HG03571 (cell line): ENCODE results near the gene IL2RA.
"Not testable (repeated sequence)": the region's sequence is repeated elsewhere in the genome, so short reads cannot be mapped to it uniquely, and the experiment has no call there.

Experiments
- ATAC-seq: cut with Tn5 transposase; IDR thresholded peaks from one replicate; pipeline ENCODE4 v1.9.1; 2021; ENCODE audit not compliant: unreplicated experiment

The IL2RA gene

DNA sequence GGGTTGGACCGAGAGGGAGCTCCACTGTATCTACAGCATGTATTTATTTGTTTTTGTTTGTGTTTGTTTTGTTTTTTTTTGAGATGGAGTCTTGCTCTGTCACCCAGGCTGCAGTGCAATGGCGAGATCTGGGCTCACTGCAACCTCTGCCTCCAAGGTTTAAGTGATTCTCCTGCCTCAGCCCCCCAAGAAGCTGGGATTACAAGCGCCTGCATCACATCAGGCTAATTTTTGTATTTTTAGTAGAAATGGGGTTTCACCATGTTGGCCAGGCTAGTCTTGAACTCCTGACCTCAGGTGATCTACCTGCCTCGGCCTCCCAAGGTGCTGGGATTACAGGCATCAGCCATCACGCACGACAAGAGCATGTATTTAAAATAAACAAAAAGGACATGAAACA, 18.8 kb downstream of the IL2RA start:
- ATAC-seq: not testable (repeated sequence)

DNA sequence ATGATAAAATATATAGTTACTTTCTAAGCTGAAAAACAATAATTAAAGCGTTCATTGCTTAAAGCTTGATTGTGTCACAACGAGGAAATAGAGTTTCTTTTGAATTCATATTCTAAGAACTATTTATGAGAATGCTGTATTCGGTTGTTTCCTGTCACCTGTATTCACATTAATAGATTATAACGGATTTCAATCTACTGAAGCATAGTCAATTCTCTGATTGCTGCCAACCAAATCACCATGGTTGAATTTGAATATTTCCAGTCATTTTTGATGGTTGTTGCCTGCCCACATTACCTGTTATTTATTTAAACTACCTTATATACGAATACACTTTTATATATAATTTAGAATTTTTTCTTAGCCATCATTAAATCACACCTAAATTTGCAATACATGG, 22.0 kb downstream of the IL2RA start:
- ATAC-seq: no peak

DNA sequence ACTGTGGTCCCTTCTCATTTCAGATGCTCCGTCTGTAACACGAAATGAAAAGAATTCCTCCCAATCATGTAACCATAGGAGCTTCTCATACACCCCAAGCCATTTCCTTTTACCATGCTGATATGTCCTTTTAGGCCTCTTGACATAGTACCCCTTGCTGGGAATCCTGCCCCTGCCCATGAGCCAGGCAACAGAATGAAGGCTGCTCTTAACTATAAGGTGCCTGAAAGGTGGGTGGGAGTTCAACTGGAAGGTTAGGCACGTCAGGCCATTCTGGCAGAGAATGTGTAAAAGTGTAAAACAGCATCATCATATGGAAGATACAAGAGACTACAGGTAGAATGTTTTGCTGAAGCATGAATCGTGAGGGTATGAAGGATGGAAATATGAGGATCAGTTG, 22.5 kb downstream of the IL2RA start:
- no peak for ATAC-seq

DNA sequence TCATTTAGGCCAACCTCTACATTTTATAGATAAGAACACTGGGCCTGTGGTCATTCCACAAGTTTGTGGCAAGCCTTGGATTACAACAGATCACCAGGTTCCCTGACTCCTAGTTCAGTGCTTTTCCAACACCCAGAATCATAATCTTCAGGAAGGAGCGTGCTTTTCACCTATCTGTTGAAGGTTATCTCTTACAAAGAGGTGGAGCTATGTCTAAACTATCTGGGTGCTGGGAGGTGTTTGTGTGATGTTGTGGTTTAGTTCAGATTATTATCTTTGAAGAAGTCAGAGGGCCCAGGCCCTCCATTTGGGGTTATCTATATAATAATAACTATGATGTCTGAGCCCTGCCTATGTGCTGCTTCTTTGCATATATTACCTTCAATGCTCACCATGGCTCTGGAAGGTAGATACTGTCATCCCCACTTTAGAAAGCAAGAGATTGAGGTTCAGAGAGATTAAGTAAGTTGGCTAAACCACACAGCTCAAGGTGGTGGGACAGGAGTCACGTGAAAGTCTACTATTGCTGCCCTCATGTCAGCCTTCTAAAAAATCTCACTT, 24.0 kb downstream of the IL2RA start:
- ATAC-seq: no peak

DNA sequence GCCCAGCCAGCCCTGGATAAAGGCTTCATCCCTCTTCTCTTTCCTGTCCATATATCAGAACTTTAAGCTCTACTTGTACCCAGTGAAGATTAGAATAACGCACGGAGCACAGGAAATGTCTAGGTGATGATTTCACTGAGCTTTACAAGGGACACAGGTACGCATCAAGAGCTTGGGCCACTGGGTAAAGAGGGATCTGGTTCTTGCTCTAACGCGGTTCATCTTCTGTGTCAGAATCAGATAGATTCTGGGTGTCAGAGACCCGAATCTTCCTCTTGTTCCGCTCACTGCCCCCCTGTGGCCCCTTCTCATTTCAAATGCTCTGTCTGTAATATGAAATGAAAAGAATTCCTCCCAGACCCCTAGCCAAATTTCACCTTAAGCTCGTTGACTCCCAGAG, 24.7 kb downstream of the IL2RA start:
- no peak for ATAC-seq

DNA sequence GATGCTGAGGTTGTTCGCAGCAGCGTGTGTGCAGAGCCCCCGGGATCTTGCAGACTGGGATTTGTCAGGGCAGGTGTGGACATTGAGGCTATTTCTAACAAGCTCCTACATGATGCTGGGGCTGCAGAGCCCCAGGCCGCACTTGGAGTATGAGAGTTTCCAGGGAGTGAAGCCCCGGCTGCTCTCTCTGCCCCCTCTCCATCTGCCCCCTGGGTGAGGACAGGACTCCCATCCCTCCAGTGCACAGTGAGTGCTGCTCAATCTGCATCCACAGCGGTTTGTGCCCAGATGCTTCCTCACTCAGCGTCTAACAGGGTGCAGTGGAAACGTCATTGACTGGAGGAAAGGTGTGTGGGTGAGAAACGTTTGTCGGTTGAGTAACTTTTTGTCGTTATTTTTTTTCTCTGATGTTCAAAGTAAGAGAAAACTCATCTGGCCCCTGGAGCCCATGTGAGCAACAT, 25.3 kb downstream of the IL2RA start:
- ATAC-seq: no peak

DNA sequence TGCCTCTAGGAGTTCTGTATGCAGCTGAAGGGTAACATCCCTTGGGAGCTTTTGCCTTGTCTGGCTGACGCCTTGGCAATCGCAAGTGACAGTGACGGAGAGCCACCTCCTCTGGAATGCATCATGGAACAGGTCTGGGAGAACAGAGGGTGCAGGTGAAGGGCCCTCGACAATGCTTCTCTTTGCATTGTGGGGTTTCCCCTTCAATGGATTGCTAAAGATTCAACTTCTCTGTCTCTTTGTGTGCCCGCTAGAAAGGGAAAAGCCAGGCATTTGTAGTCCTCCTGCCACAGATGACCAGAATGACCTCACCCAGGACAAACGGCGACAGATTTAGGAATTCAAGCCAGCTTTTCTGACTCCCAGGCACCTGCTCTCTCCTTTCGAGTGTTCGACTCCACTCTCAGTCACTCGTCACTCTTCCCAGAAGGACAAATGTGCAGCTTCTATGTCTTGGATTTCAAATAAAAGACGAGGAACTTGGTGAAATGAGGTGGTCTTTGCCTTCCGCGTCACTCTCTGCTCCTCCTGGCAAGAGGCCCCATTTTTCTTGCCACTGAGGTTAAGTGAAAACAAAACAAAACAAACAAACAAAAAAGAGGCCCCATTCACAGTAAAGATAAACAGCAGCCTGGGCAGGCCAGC, 26.1 kb downstream of the IL2RA start:
- ATAC-seq: no peak

DNA sequence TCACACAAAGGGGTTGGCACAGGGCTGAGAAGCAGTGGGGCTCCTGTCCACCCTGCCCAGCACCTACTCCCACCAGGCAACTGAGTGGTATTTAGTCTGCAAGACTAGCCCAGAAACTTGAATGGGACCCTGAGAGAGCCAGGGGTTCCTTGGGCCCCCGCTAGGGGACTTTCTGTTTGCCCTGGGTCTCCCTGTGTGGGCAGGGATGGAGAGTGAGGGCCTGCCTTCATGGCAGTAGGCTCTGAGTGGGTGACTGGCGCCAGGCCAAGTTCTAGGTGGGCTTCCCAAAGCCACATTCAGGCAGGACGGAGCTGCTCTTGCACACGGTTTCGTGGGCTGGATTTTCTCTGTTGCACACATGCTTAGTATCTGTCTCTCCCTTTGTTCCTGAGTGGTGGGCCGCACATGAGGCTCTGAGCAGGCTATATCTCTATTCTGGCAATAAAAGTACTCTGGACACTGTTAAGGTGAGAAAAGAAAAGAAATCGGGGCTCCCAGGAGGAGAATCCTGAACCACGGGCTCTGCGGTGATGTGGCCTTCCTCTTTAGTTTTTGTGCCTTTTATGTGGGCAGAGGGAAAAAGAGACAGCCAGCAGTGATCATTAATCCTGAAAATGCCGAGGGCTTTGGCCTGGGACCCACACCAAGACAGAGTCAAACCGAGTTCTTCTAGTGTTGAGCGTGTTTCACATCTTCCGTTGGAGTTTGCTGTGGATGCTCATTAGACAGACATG, 26.9 kb downstream of the IL2RA start:
- ATAC-seq: no peak

DNA sequence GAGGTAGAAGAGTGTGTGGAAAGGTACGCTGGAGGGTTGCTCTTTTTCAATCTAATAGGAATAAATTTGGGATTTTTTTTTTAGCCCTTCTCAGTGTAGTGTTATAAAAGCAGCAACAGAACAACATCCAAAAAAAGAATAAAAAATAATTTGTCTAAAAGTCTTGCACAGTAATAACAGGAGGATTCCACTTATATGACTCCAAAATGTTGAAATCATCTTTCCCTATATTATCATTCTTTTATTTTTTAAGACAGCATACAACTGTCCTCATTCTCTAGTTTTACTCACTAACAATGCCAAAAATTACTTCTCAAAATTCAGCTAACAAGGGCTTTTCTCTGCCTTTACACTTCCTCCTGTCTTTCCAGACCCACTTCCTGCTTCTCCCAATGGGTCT, 27.8 kb downstream of the IL2RA start:
- ATAC-seq: no peak

DNA sequence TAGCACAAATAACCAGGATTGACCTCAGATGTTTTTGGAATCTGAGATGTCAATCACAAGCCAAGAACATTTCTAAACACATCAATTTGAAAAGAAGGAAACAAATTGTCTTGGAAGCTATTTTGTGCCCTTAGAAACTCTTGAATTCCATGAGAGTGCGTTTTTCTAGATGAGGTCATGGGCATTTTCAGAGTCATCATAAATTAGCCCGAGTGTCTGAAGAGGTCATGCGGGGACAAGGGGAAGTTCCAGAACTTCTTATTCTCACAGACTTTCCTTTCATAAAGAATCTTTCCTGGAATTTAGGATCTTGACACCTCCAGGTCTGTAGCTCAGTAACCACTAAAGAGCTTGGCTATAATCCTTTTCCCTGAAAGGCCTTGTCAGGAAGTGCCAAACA, 28.2 kb downstream of the IL2RA start:
- no peak for ATAC-seq

DNA sequence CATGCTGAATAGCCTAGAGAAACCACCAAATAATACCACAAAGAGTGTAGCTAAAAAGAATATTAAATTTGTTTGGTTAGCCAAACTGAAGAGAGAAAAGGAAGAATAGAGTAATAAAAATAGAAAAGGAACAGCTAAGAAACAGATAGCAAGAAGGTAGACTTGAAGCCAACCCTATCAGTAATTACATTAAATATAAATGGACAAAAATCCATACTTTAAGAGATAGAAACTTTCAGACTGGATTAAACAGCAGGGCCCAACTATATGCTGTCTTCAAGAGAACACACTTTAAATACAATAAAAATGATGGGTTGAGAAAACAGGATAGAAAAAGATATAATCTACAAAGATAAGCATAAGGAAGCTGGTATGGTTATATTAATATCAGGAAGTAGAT, 31.2 kb downstream of the IL2RA start:
- ATAC-seq: no peak

DNA sequence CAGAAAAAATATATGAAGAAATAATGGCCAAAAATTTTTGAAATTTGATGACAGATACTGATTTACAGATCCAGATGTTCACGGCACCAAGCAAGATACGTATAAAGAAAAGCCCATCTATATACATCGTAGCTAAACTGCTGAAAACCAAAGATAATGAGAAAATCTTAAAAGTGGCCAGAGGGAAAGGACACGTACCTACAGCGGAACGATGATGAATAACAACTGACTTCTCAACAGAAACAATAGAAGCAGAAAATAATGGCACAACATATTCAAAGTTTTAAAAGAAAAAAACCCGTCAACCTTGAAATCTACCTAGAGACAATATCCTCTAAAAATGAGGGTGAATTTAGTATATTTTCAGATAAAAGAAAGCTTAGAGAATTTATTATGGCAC, 31.9 kb downstream of the IL2RA start:
- ATAC-seq: no peak

DNA sequence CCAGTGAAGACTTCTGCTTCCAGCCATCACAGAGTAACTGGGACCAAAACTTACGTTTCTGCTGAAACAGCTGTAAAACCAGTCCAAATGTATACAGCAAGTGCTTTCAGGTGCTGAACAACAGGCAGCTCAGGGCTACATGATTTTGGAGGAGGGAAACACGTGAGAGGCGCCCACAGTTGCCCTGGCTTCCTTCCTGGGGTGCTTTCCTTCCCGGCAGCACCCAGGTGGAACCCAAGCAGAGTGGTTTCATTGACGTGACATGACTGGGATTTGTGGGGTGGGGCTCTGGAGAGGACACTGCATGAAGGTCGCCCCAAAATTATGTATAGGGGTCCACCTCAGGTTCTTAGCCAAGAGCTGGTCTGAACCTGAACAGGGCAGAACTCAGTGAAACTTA, 34.2 kb downstream of the IL2RA start:
- ATAC-seq: no peak

DNA sequence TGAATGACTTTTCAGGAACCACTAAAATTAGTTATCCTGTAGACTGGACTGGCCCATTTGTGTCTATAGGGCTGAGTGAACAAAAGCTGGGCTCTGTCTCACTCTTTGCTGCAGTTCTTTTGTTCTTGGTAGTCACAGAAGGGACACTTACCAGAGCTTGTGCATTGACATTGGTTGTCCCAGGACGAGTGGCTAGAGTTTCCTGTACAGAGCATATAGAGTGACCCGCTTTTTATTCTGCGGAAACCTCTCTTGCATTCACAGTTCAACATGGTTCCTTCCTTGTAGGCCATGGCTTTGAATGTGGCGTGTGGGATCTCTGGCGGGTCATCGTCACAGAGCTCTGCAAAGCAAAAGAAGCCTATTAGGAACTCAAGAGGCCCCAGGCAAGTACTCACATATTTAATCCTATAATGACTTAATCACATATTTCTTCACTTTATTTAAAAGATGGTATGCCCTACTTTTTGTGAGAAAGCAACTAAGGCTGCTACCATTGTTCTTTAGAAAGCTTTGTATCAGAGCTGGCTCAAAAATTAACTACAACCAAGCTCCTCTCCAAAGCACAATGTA, 36.4 kb downstream of the IL2RA start:
- ATAC-seq: no peak

DNA sequence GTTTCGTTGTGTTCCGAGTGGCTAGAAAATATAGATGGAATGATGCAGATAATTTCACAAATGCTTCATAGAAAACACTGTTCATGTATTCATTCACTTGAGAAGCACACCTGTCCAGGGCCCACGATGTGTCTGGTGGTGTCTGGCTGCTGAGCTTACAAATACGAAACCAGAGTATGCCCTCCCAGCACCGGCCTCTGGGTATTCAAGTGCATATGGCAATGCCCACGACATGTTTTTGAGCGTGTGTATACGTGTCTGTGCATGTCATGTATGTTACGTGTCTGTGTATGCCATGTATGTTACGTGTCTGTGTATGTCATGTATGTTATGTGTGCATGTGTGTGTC, 37.9 kb downstream of the IL2RA start:
- no peak for ATAC-seq

DNA sequence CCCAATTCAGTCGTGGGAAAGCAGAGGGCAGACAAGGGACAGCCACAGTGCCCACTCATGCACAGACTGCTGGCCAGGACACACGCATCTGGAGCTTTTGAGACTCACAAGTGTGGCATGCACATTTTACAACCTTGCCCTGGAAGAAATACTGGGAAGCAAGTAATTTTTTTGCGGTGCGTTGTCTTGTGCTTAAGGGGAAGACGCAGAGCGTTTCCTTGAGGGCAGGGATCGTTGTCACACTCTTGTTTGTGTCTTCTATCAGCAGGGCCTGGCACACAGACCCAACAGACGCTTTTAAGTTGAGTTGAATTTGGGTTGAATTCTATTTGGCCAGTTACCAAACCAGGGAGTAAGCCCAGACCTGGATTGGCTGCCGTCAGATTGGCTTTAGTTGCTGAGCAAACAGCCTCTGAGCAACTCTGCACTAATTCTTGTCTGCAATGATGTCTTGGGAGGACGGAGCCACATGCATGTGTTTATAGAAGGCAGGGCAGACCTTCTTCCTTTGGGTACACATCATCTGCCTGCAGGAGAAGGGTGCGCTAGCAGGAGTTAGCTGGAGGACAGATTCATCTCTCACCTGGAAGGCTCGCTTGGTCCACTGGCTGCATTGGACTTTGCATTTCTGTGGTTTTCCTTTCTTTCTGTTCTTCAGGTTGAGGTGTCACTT, 38.4 kb downstream of the IL2RA start:
- ATAC-seq: no peak

DNA sequence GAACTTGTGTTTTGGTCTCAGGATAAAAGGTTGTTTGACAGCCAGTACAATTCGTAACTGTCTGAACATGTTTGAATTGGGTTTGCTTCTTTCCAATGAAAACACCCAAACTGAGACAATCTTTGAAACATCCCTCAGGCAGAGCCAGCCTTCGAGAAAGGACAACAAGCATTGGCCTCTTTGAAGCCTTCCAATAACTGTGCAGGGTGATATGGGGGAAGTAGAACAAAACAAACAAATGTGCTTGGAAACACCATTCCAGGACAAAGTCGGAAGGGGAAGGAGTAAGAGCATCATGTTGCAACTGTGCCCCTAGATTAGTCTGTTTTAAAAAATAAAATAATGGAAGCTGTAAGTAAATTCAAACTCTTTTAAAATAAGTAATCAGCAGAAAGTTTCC, 39.5 kb downstream of the IL2RA start:
- no peak for ATAC-seq

DNA sequence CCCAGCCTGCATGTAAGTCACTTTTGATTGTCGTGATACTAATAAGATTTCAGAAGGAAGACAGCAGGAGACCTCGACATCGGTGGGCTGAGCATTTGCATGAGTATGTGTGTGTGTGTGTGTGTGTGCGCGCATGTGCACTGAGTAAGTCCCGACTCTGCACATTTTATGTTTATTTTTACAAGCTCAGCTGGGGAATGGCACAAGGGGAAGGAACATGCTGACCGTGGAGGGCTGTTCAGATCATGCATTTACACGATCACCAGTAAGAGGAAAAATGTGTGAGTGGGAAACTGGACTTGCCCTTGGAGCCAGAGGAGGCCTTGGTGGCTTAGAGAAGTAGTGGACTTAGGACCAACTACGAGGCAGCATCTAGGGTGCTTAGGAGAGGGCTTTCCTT, 41.3 kb downstream of the IL2RA start:
- no peak for ATAC-seq

DNA sequence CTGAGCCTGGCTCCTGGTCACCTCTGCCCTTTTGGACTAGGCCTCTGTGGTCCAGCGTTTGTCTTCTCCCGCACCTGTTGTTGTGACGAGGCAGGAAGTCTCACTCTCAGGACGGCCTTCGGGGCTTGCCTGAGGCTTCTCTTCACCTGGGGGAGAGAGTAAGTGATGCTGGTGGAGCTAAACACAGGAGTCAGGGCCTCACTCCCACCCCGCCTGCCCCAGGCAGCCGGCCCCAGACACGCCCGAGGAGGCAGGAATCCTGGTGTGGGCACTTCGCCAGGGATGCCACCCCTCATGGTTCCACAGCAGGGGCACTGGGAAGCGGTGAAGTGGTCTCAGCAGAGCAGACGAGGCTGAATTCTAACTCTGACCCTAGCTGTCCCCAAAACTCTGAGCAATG, 42.4 kb downstream of the IL2RA start:
- no peak for ATAC-seq

DNA sequence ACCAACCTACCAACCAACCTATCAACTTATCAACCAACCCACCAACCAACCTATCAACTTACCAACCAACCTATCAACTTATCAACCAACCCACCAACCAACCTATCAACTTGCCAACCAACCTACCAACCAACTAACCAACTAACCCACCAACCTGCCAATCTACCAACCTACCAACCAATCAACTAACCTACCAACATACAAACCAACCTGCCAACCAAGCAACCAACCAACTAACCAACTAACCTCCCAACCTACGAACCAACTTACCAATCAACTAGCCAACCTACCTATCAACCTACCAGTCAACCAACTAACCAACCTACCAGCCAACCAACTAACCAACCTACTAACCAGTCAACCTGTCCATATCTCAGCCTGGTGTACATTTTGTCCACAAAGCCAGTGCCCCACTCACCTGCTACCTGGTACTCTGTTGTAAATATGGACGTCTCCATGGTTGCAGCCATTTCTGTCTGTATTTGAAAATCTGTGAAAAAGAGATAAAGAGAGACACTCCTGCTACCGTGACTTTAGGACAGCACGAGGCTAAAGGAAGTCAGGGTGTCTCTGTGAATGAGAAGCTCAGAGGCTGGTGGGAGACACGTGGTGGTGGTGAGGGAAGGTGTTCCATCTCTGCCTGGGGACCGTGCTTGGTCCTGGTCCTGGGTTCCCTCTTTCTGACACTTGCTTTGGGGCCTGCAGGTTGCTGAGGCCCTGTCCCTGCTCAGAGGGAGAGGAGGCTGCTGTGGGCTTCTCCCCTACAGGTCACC, 43.0 kb downstream of the IL2RA start:
- no peak for ATAC-seq

DNA sequence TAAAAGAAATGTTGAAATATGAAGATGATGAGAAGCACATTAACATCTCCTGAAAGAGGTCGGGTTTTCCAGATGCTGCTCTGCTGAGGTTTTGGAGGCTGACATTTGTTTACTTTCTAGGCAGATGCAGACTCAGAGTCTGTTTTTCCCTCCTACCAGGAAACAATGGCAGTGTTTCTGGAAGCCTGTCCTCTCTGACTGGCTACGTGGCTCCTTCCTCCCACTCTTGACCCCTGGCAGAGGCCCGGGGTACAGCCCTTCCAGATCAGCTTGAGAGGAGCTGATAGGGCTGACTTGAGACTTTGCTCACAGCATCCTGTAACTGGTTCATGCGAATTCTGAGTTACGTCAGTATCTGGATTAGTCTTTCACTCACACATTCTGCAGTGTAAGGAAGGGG, 43.7 kb downstream of the IL2RA start:
- ATAC-seq: no peak
